DND-41 (cell line): ENCODE results near the gene NUP214.
"Not testable (repeated sequence)": the region's sequence is repeated elsewhere in the genome, so short reads cannot be mapped to it uniquely, and the experiment has no call there.

Experiments used
- EZH2 ChIP-seq: IDR thresholded peaks from 3 replicates; pipeline ENCODE4 v1.6.1; 2012; ENCODE audit warnings: borderline replicate concordance, low read depth, mild to moderate bottlenecking, moderate library complexity, low read length, inconsistent platforms; ENCODE audit not compliant: severe bottlenecking
- TF ChIP-seq, protein P1 (sequence below): IDR thresholded peaks from 2 replicates; pipeline ENCODE4 v1.5.1; 2012; ENCODE audit warnings: borderline replicate concordance, low read length, moderate library complexity, mild to moderate bottlenecking; ENCODE audit not compliant: poor library complexity, severe bottlenecking; ENCODE audit errors: extremely low read depth

GRCh38 chr9:131244331-131244730 is 118.9 kb downstream of the NUP214 start:
- TF ChIP-seq, protein P1, sequence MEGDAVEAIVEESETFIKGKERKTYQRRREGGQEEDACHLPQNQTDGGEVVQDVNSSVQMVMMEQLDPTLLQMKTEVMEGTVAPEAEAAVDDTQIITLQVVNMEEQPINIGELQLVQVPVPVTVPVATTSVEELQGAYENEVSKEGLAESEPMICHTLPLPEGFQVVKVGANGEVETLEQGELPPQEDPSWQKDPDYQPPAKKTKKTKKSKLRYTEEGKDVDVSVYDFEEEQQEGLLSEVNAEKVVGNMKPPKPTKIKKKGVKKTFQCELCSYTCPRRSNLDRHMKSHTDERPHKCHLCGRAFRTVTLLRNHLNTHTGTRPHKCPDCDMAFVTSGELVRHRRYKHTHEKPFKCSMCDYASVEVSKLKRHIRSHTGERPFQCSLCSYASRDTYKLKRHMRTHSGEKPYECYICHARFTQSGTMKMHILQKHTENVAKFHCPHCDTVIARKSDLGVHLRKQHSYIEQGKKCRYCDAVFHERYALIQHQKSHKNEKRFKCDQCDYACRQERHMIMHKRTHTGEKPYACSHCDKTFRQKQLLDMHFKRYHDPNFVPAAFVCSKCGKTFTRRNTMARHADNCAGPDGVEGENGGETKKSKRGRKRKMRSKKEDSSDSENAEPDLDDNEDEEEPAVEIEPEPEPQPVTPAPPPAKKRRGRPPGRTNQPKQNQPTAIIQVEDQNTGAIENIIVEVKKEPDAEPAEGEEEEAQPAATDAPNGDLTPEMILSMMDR, result not testable (repeated sequence)
- TF ChIP-seq EZH2, result not testable (repeated sequence)
